Suppressor macrophage (primary cell): ENCODE data around the gene PLCH1.
A peak's percentile ranks its signal among the peaks of the same experiment; 100 is the strongest.

ENCODE experiments used
- DNase-seq, 4 experiments: peaks; one replicate each; pipeline ENCODE4 v3.0.0-alpha.2; 2020 to 2022

PLCH1 gene

GRCh38 chr3:155331078-155331477 is 413.8 kb downstream of the PLCH1 start:
- DNase-seq: no peak

GRCh38 chr3:155330370-155330769 is 414.5 kb downstream of the PLCH1 start:
- no peak for DNase-seq

- DNase-seq: no peak
These were observed 415.3 kb downstream of the PLCH1 start for GRCh38 chr3:155329513-155330048.

- DNase-seq: no peak
These were observed 417.0 kb downstream of the PLCH1 start for GRCh38 chr3:155327871-155328270.

GRCh38 chr3:155327430-155327829 is 417.4 kb downstream of the PLCH1 start:
- DNase-seq: no peak

- peak in 3 of 4 experiments; percentile 18 to 41 (median 21) for DNase-seq
These were observed 418.0 kb downstream of the PLCH1 start for GRCh38 chr3:155326901-155327300.

- DNase-seq: peak in 1 of 4 experiments; percentile 3
These were observed 418.6 kb downstream of the PLCH1 start for GRCh38 chr3:155326244-155326643.
